Left ventricle myocardium superior (tissue), 1 donor: Measurements from ENCODE around the gene ACTRT2. TPM values are rescaled to one million over a fixed set of nuclear protein-coding genes. Genes with fewer than 3 reads are reported as not detected.

ENCODE experiments used
- ATAC-seq: fragments of 200-7000 bp; cut with Tn5 transposase; one replicate; pipeline ENCODE4 v1.9.1; 2020; ENCODE audit warnings: mild to moderate bottlenecking, moderate library complexity
- DNase-seq: peaks from one replicate; pipeline ENCODE4 v3.0.0-alpha.2; 2020
- intact Hi-C: fragments of 100-400 bp; cut with micrococcal nuclease; formaldehyde crosslinking; loops from one replicate; pipeline ENCODE4 v1.11.0; 2022
- total RNA-seq: library from RNA; stranded (reverse); fragmentation: NEBNext Ultra II Directional; extraction: Animal tissue kit (Norgen Biotek cat#: 25700); gene quantifications from one replicate; pipeline ENCODE4 v1.2.1, GENCODE V29; 2021
- donor health status: DM: no; HTN: yes; CAD: no; lungs with severe emphysema.

Gene ACTRT2
- total RNA-seq, 1 donor from 2014 or later: not detected

DNA sequence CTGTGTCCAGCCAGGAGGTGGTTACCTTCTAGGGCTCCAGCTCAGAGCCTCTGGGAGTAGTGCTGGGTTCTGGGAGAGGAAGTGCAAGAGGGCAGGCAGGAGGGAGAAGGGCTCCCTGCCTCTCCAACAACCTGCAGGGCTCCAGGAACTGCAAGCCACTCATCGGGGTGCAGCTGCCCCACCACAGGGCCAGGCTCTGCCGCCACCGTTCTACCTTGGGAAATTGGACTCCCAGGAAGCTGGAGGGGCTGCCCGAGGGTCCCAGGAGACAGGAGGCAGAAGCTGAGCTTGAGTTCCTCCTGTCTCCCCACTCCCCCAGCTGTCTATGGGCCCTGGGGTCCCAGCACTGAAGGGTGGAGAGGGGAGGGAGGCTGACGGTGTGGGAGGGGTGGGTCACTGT, 40.3 kb downstream of the ACTRT2 start:
- no peak for ATAC-seq
- no peak for DNase-seq
- intact Hi-C loops: no loop called here

DNA sequence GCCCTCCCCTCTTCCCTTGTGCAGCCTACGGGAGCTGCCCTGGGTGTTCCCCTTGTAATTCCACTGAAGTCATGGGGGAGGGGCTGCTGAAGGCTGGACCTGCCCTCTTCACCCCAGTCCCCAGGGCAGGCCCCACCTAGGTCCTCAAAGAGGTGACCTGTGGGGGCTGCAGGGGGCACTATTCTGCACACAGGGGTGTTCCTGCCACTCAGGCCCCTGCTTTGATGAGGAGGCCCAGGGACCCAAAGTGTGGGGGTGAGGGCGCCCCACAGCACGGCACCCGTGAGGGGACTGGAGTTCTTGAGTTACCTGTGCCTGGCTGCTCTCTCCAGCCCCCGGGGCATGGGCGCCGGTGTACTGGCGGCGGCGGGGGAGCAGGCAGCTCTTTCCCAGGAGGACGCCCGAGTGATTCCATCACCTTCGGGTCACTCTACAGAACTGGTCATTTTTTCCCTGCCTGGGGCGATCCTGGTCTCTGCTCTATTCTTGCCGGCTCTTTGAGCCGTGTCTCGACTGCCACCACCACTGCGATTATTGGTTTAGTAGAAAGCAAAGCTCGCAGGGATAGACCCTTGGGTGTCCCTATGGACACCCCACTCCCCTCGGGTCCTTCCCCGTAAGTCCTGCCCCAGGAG, 40.8 kb downstream of the ACTRT2 start:
- intact Hi-C loops: no loop called here
- ATAC-seq: no peak
- DNase-seq: no peak

DNA sequence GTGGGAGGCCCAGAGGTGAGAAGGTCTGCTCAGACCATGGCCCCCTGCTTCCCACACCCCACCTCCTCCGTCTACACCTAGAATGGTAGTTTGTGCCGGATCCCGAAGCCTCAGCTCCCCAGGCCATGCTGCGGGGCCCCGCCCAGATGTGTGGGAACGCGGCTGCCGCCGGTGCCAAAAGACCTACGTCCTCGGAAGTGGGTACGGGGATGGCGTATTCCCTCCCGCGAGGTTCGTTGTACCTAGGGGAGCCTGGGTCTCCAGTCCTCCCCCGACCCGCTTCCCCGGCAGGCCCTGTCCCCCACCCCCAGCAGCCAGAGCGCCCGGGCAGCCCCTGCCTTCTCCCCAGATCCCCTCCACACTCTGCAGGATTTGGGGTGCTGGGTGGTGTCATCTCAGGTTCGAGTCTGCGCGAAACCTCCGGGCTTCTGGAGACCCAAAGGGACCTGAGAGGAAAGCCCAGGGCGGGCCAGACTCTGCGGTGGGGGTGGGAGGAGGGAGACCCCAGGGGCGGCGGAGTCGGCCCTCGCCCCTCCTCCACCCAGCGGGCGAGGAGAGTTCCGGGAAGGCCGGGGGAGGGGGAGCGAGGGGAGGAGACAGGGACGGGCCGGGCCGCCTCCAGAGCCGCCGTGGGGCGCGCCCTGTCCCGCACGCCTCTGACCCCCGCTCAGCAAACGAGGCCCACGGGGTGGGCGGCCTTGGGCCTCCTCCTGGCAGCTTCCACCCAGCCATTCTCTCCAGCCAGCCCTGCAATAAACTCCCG, 41.5 kb downstream of the ACTRT2 start:
- ATAC-seq: no peak
- DNase-seq: no peak
- intact Hi-C loops: no loop called here

DNA sequence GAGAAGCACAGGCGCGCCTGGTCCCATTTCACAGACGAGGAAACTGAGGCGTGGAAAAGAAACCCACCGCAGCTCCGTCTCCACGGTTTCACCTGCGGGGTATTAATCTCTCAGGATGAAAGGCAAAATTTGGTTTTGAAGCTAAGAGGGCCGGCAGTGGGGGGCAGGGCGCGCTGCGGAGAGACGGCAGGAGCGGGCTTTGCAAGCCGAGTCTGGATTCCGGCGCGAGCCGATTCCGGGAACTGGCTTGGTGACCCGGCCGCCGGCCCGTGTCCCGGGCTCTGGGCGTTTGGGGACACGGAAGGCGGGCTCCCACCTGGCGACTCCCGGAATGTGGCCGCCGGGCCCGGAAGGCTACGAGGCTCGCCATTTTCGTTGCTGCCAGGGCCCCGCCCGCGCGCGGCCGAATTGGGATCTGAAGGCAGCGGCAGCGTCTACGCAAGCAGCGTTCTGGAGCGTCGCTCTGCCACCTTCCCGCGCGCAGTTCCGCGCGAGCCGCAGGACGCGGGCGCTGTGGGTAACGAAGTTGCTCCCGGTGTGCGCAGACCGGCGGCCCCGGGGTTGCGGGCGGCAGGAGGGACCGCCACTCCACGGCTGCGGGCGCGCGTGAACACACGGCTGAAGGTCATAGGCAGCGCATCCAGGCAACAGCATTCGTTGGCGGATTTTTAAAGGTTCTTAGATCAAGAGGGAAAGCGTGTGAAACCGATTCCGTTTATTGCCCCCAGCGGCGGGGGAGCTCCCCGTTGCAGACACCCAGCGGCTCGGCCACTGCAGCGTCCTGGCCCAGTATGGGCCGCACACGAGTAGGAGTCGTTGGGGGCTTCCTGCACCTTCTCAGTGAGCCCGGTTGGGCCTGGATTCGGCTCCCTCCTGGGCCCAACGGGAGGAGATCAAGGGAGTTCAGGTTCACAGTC, 42.4 kb downstream of the ACTRT2 start:
- peak; percentile 35 for DNase-seq
- intact Hi-C loops: no loop called here
- ATAC-seq: no peak

DNA sequence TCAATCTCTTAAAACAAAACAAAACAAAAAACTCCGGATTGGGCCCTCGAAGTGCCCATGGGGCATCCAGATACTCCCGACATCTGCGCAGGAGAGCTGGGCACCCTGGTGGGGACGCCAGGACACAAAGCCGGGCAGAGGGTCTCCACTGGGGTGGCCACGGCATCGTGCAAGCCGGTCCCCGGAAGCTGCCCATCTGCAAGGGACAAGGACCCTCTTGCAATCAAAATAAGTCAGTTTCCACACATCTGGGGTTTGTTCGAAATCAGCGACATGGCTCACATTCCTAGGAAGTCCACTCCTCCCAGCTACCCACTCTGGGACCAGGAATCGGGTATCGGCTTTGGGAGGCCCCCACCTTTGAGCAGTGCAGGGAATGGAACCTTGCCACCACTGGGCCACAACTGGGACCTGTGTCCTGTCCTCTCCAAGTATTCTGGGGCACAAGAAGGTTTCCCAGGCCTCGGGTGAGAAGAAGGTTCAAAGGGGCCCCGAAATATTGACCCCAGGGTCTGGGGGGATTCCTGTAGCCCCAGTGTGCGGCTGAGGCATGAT, 43.1 kb downstream of the ACTRT2 start:
- ATAC-seq: no peak
- intact Hi-C loops: no loop called here
- no peak for DNase-seq

DNA sequence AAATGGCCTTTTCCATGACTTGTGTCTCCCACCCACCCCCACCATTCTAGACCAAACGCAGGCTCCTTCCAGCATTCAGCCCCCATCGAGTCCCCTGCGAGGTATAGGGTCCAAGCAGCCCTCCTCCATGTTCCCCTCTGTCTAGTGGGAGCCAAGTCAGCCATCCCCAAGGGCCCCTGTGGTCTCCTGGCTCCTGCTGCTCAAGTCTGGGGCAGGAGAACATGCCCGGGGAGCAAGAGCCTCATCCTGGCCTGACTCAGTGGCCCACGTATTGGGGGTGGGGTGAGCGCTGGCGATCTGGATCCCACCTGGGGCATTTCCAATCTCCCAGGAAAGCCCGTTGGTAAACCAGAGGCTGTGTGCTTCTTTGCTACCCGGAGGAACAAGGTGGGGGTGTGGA, 43.6 kb downstream of the ACTRT2 start:
- intact Hi-C loops: no loop called here
- no peak for ATAC-seq
- no peak for DNase-seq

DNA sequence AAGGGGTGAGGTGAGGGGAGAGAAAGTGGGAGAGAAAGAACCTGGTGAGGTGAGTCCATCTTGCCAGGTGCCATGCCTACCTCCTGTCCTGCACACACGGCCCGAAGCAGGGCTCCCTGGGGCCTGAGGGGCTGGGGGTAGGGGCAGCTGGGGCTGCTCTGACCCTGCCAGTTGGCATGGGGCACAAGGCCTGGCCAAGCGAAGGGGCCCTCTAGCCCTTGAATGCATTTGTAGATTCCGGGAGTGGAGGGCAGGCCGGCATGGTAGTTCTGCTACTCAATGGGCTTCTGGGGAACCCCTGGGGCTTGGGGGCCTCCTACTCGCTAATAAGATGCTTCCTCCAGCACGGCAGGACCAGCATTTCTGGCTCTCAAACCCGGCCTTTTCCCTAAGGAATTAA, 44.1 kb downstream of the ACTRT2 start:
- DNase-seq (no peak), ATAC-seq (no peak)
- intact Hi-C loops: no loop called here

DNA sequence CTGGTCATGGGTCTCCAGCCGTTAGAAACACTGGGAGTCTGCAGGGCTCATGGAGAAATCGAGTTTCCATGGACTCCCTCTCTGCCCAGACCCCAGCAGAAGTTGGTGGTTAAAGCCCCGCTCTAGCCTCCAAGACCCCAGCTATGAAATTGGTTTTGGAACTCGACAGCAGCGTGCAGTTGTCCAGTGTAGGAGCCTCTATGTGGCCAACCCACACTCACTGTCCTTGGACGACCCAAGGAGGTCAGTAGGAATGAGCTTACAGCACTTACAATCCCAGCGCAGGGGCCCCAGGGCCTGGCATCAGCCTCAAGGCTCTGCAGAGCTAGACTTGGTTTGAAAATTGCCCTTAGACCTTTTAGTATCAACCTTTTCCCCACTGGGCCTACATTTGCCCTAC, 44.5 kb downstream of the ACTRT2 start:
- intact Hi-C loops: no loop called here
- ATAC-seq (no peak), DNase-seq (no peak)

DNA sequence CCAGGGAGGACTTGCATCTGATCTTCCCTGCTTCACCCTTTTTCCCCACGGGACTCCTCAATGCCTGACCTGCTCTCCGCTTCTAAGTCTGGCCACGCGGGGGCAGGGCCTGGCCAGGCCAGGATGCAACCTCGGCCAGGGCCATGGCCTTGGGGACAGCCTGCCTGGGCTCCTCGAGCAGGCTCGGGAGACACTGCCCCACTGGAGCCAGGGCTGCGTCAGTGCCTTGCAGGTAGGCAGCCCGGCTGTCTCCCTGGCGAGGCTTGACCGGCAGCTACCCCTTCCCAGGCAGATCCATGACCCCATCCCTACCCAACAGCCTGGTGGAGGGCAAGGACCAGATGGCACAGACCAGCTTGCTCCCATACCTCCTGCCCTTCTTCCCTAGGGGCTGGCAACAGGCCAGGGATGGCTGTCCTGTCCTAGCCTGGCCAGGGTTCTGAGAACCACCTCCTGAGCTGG, 45.0 kb downstream of the ACTRT2 start:
- intact Hi-C loops: no loop called here

DNA sequence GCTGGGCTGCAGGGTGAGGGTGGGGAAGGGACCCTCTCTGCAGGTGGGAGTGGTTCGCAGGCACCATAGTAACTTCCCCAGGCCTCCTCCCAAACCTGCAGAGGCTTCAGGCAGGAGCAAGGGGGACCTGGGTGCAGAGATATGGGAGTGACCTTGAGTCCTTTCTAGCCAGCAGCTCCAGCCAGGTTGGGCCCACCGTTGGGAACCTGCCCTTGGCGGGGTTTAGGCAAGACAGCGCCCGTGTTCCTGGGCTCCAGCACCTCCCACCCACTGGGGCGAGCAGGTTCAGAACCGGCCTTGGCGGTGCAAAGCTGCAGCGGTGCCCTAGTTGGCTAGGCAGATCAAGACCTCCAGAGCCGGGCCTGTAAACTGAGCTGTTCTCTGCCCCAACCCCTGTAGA, 45.6 kb downstream of the ACTRT2 start:
- intact Hi-C loops: no loop called here
- DNase-seq: peak; percentile 38
- peak; percentile 1 for ATAC-seq

More for the DNA sequence above, 45.0 kb downstream of the ACTRT2 start:
- ATAC-seq: peak; percentile 75
- DNase-seq: peak; percentile 81

DNA sequence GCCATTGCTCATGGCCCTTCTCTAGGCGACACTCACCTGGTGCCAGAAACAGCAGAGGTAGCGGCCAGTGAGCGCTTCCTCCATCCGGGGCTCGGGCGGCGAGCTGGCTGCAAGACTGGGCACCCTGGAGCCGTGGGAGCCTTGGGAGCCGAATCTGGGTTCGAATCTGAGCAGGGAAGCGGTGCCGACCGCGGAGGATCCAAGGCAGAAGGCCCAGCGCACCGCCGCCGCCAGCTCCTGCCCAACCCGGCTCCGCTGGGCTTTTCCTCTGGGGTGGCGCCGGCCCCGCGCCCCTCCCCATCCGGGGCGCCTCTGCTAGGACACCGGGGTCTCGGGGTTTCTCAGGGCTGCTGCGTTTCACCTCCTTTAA, 46.0 kb downstream of the ACTRT2 start:
- DNase-seq: peak; percentile 33
- intact Hi-C loops: no loop called here
- ATAC-seq: no peak

DNA sequence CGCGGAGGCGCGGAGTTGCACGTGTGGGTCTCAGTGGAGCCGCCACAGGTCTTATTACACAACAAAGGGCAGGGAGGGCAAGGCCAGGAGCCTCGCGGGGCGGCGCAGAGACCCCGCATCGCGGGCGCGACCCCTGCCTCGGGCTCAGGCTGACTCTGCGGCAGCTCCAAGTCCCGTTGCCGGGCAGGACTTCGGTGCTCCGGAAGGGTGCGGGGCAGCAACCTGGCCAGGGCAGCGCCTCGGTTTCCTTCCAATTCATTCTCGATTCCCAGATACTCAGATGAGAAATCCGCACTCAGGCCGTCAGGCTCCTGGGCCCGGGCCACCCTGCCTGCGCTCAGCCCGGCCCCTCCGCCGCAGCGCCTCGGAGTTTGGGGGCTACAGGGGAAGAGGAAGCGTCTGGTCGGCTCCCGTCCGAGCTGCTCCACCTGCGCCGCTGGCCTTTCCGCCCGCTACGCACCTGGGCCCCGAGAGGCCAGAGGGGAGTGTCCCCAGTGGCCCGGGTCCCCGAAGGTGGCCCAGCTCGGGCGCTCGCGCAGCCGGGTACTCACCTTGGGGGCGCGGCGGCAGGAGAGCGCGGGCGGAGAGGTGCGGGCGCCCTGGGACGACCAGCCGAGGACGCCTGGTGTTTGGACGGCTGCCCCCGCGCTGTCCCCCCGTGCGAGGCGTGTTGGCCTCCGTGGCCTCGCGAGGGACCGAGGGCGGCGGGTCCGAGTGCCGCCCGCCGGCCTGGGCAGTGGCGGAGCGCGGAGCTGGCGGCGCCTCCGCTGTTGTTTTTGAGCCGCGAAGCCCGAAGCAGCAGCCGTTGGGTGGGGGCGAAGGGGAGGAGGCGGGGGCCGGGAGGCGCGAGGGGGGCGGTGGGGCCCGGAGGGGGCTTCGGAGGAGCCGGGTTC, 46.6 kb downstream of the ACTRT2 start:
- intact Hi-C loops: no loop called here
- DNase-seq: no peak
- ATAC-seq: peak; percentile 1

DNA sequence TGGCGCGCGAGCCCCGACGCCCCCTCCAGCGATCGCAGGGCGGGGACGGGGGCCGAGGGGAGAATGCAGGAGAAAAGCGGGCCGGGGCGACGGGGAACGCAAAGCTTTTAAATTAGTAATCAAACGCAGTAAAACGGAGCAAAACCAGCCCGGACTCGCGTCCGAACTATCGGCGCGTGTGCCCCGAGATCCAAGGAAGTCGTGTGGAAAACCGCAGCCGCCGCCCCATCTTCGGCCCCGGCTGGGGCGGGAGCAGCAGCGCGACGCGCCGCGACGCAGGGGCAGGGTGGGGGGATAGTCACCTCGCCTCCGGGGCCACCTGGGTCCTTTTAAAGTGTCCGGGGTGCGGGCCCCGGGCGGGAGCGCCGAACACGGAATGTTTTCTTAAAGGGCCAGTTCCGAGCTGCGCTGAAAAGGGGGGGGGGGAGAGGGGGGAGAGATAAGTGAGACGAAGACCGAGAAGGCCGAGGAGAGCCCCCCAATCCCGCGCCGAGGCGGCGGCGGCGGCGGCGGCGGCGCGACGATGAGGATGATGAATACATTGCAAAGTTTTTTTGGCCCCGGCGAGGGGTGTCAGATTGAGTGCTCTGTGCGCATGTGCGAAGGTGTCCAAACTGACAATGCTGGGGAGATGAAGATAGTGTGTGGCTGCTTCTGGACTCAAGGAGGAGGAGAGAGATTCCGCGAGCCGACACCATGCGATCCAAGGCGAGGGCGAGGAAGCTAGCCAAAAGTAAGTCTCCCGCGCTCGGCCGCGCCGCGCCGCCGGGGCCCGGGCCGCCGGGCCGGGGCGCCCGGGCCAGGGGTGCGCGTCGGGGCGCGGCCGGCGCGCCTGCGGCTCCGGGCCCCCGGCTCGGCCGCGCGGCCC, 47.5 kb downstream of the ACTRT2 start, which contains the start of gene PRDM16:
Gene PRDM16, plus strand, starts transcription at position 640 of the 868 bp plus-strand sequence. Its CDS starts 57 bp downstream, at position 697.
- ATAC-seq (peak; percentile 16), DNase-seq (peak; percentile 65)
- intact Hi-C loops: no loop called here

DNA sequence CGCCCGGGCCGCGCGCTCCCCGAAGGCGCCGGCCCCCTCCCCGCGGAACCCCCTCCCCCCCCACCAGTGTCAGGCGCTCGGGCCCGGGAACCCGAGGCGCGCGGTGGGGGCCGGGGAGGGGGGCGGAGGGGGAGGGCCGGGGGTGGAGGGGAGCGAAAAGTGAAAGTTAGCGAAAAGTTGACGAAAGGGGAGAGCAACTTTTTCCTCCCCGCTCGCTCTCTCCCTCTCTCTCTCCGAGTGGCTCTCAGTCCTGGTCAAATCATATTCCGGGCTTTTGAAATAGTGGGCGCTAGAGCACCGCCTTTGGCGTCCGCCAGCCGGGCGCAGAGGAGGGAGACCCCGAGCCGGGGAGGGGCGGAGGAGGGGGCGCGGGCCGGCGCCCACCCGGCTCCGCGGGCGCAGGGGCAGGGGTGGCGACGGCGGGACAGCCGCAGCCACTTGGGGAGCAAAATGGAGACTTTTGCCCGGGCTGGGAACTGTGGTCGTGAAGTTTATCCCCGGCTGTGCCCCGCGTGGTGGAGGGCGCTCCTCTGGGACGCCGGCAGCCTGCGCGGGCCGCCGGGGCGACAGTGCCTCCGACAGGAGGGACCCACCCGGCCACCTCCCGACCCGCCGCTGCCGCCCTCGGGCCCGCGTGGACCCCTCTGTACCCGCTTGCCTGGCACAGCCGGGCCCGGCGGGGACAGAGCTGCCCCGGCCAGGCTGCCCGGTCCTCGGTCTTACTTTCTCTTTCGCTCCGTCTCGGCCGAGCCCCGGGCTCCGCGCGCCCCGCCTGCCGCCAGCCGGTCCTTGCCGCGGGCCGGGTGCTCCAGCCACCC, 48.4 kb downstream of the ACTRT2 start:
- ATAC-seq (peak; percentile 37), DNase-seq (peak; percentile 67)
- intact Hi-C loops: no loop called here

DNA sequence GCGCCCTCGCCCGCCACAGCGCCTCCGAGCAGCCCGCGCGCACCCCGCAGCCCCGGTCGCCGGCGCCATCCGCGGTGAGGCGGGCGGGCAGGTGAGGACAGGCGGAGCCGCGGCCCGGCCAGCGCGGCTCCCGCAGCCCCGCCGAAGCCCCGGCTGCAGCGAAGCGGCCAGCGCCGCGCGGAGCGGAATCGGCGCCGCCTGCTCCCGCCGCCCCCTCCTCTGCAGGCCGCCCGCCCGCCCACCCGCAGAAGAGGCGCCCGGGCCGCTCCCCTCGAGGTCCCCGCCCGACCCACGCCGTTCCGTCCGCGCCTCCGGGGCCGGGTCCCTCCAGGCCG, 49.0 kb downstream of the ACTRT2 start:
- intact Hi-C loops: no loop called here
- no peak for ATAC-seq
- no peak for DNase-seq

DNA sequence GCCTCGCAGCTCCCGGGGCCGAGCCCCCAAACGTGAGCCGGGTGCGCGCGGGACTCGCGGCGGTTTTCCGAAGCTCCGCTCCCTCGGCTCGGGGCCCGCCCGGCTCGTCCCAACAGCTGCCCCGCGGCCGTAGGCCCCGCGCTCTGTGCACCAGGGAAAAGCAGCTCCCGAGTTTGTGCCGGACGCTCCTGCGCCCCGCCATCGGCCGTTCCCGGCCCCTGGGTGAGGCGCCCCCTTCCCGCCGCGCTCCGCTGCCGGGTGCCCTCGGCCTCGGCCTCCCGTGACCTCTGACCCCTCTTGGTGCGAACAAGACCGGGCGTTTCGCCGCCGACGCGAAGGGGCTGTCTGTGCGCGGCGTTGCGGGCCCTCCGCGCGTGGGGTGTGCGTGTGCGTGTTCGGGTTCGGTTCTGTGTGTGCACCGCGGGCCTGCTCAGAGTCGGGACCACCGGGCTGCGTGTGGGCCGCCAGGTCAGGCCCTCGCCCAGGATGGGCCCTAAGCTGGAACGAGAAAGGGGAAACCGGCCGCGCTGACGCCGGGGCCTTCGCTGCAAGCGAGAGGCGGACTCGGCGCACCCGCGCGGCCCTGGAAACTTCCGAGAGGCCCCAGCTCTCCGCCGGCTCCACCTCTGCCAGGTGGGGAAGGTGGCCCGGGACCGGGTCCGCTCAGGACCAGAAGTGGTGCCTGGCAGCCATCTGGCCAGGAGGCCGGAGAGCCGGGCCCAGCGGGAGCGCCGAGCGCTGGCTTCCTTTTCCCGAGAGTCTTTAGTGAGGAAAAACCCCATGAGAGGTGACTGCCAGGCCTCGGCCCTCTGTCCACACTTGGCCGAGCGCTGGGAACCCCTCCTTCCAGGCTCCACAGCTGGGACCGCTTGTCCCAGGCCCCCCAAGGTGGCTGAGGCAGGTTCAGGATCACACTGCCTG, 49.6 kb downstream of the ACTRT2 start:
- no peak for ATAC-seq
- DNase-seq: peak; percentile 48
- intact Hi-C loops: no loop called here
